ENCODE data around the gene CASKIN2. TPM values are rescaled to one million over a fixed set of nuclear protein-coding genes. Genes with fewer than 3 reads are reported as not detected.

Gene CASKIN2
- total RNA-seq, 1 experiment from 2014 or later, result 30.0 TPM

DNA sequence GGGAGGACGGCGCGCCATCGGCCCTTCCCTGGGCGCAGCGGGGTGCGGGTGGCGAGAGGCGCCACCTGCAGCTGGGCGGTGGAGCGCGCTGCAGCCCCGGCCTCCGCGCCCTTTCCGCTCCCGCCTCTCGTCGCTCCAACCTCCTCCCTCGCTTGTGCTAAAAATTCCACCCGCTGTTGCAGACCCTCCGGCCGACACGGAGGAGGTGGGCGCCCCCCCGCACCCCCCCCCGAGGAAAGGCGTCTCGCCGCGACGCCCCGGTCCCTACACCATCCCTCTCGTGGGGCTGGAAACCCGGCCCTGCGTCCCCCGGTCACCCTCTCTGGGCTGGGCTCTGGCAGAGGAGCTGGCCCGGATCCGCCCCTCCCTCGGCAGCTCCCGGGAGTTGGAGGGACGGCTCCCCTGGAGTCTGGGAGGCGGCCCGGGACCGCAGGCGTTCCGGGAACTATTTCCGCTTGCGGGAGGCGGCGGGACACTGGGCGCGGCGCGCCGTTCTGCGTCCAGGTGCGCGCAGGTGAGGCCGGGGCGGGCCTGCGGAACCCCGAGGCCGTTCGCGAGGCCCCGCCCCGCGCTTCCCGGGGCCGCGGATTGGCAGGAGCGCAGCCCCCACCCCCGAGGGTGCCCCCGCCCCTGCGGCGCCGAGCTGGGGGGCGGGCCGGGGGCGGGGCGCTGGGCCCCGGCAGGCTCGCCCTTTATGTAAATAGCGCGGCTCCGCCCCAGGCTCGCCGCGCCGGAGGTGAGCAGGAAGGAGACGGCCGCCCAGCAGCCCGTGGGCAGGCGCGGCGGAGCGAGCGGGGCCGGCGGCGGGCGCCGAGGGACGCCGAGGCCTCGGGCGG is 9.9 kb upstream of the CASKIN2 start, which contains the start of gene LLGL2:
TSS of gene LLGL2 (plus strand) at position 728 of the 836 bp plus-strand sequence. CDS start 17,730 bp downstream, outside the sequence.
- CTCF ChIA-PET, result interaction anchor here (0.6 to 3.6 kb wide), 16 partner anchors 9 to 1192 kb away, joined by 3 to 23 read pairs (median 4); partner anchors contain the start of gene TSEN54
- Mint-ChIP-seq H3K27ac (ENCODE audit: unreplicated experiment) (peak within 1 kb of the TSS; percentile 82), H3K4me1 (ENCODE audit: low read depth, unreplicated experiment) (peaks cover 4% of the 10 kb centered on the region), H3K4me3 (ENCODE audit: low read depth, unreplicated experiment) (peak within 1 kb of the TSS; percentile 94), H3K9me3 (ENCODE audit: low read depth, unreplicated experiment) (no peaks in the 10 kb centered on the region), H3K27me3 (ENCODE audit: unreplicated experiment) (no peaks in the 10 kb centered on the region), H3K36me3 (ENCODE audit: insufficient read depth, unreplicated experiment) (peaks cover 48% of the 10 kb centered on the region)
- TF ChIP-seq, protein P1, sequence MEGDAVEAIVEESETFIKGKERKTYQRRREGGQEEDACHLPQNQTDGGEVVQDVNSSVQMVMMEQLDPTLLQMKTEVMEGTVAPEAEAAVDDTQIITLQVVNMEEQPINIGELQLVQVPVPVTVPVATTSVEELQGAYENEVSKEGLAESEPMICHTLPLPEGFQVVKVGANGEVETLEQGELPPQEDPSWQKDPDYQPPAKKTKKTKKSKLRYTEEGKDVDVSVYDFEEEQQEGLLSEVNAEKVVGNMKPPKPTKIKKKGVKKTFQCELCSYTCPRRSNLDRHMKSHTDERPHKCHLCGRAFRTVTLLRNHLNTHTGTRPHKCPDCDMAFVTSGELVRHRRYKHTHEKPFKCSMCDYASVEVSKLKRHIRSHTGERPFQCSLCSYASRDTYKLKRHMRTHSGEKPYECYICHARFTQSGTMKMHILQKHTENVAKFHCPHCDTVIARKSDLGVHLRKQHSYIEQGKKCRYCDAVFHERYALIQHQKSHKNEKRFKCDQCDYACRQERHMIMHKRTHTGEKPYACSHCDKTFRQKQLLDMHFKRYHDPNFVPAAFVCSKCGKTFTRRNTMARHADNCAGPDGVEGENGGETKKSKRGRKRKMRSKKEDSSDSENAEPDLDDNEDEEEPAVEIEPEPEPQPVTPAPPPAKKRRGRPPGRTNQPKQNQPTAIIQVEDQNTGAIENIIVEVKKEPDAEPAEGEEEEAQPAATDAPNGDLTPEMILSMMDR (IDR thresholded peaks at IDR 0.05; ENCODE audit: unreplicated experiment), result peak; percentile 43
- DNase-seq, result peak; percentile 96
- intact Hi-C loops (cut with micrococcal nuclease; ENCODE audit: unreplicated experiment), result no loop called here
- BruUV-seq (replicated peaks), result no TSS peak

DNA sequence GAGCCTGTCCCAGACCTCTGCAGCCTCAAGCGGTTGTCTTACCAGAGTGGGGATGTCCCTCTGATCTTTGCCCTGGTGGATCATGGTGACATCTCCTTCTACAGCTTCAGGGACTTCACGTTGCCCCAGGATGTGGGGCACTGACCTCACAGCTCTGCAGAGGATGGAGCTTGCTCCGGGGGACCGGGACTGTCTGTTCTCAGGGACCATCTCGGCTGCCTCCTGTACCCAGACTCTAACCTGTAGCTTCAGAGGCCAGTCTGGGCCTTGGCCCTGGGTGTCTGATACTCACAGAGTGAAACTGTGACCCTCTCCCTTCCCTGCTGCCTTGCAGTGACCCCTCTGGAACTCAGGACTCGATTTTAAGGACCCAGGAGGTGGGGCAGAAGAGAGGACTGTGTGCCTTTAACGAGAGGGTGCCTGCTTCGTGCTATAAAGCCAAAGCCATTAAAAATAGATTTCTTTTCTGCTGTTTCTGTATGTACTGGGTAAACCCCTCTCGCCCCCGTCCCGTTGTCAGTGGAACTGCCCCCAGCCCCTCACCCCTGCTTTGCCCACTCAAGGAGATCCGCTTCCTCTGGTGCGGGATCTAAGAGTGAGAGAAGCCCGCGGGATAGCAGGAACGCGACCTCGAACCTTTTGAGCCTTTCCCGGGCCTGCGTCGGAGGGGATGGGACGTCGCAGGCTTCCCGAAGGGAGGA is 9.1 kb upstream of the CASKIN2 start:
- no peaks in the 10 kb centered on the region for H3K27me3 Mint-ChIP-seq (ENCODE audit: unreplicated experiment)
- peaks cover 42% of the 10 kb centered on the region for H3K36me3 Mint-ChIP-seq (ENCODE audit: insufficient read depth, unreplicated experiment)
- H3K4me3 Mint-ChIP-seq (ENCODE audit: low read depth, unreplicated experiment), result peak overlapping the region; percentile 94
- no peaks in the 10 kb centered on the region for H3K4me1 Mint-ChIP-seq (ENCODE audit: low read depth, unreplicated experiment)
- no peak for DNase-seq
- no peaks in the 10 kb centered on the region for H3K9me3 Mint-ChIP-seq (ENCODE audit: low read depth, unreplicated experiment)
- intact Hi-C loops (cut with micrococcal nuclease; ENCODE audit: unreplicated experiment), result no loop called here
- CTCF ChIA-PET, result interaction anchor here (0.6 to 3.6 kb wide), 10 partner anchors 8 to 1191 kb away, joined by 3 to 23 read pairs (median 4); partner anchors contain the start of gene TSEN54
- TF ChIP-seq, protein P1 (IDR thresholded peaks at IDR 0.05; ENCODE audit: unreplicated experiment), result no peak
- H3K27ac Mint-ChIP-seq (ENCODE audit: unreplicated experiment), result no peak overlapping the region
- TSS peak; percentile 60 for BruUV-seq (replicated peaks)

DNA sequence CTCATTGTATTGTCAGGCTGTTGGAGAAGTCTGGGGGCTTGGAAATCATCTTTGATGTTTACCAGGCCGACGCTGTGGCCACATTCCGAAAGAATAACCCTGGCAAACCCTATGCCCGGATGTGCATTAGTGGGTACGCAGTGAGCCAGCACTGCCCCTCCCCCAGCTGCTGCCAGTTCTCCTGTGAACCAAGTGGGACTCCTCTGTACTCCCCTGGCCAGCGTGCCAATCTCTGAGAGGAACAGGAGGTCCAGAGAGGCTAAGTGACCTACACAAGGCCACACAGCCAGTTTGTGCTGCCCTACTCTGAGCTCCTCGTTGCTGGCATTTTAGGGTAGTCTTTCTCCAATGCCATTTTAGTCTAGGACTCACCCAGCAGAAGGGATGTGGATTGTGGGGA is 8.3 kb upstream of the CASKIN2 start:
- H3K36me3 Mint-ChIP-seq (ENCODE audit: insufficient read depth, unreplicated experiment), result peaks cover 41% of the 10 kb centered on the region
- TF ChIP-seq, protein P1 (IDR thresholded peaks at IDR 0.05; ENCODE audit: unreplicated experiment), result no peak
- no peak overlapping the region for H3K27ac Mint-ChIP-seq (ENCODE audit: unreplicated experiment)
- H3K4me1 Mint-ChIP-seq (ENCODE audit: low read depth, unreplicated experiment), result no peaks in the 10 kb centered on the region
- no peaks in the 10 kb centered on the region for H3K9me3 Mint-ChIP-seq (ENCODE audit: low read depth, unreplicated experiment)
- H3K27me3 Mint-ChIP-seq (ENCODE audit: unreplicated experiment), result no peaks in the 10 kb centered on the region
- DNase-seq, result no peak
- no peak overlapping the region for H3K4me3 Mint-ChIP-seq (ENCODE audit: low read depth, unreplicated experiment)
- BruUV-seq (replicated peaks), result no TSS peak
- CTCF ChIA-PET, result interaction anchor here (3.6 kb wide), 1 partner anchor 7 kb away, joined by 23 read pairs; the partner anchor contains the start of gene TSEN54
- intact Hi-C loops (cut with micrococcal nuclease; ENCODE audit: unreplicated experiment), result no loop called here

DNA sequence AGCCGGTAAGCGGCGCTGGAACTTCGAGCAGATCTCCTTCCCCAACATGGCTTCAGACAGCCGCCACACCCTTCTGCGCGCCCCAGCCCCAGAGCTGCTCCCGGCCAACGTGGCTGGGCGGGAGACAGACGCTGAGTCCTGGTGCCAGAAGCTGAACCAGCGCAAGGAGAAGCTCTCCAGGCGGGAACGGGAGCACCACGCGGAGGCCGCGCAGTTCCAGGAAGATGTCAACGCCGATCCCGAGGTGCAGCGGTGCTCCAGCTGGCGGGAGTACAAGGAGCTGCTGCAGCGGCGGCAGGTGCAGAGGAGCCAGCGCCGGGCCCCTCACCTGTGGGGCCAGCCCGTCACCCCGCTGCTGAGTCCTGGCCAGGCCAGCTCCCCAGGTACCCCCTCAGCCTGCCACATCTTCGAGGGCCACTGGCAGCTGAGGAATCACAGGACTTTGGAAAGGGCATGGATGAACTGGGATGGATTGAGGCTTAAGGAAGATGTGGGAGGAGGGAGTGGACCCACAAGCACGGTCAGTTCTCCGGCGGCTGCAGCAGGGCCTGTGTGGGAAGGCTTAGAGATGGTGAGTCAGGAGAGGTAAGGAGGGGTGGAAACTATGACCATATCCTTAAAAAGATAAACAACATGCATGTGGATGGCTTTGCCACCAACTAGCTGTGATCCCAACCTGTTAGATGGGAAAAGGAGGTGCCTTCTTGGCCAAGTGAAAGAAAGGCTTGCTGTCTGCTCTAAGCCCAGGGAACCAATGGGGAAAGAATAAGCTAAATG is 6.8 kb upstream of the CASKIN2 start:
- CTCF ChIA-PET, result no interaction called here
- no peak overlapping the region for H3K4me3 Mint-ChIP-seq (ENCODE audit: low read depth, unreplicated experiment)
- no TSS peak for BruUV-seq (replicated peaks)
- intact Hi-C loops (cut with micrococcal nuclease; ENCODE audit: unreplicated experiment), result no loop called here
- H3K36me3 Mint-ChIP-seq (ENCODE audit: insufficient read depth, unreplicated experiment), result peaks cover 47% of the 10 kb centered on the region
- no peak for DNase-seq
- H3K4me1 Mint-ChIP-seq (ENCODE audit: low read depth, unreplicated experiment), result peaks cover 13% of the 10 kb centered on the region
- no peaks in the 10 kb centered on the region for H3K27me3 Mint-ChIP-seq (ENCODE audit: unreplicated experiment)
- H3K9me3 Mint-ChIP-seq (ENCODE audit: low read depth, unreplicated experiment), result no peaks in the 10 kb centered on the region
- H3K27ac Mint-ChIP-seq (ENCODE audit: unreplicated experiment), result no peak overlapping the region
- TF ChIP-seq, protein P1 (IDR thresholded peaks at IDR 0.05; ENCODE audit: unreplicated experiment), result no peak
